Measurements from ENCODE around the gene ABR.
A peak's percentile ranks its signal among the peaks of the same experiment; 100 is the strongest.

ABR gene

GRCh38 chr17:1196946-1197345, 17.2 kb upstream of the ABR start:
- no peaks in the 10 kb centered on the region for H3K27me3 ChIP-seq (ENCODE audit: insufficient read depth, low read length, poor library complexity)
- no peaks in the 10 kb centered on the region for H3K36me3 ChIP-seq (ENCODE audit: insufficient read depth, low read length)
- H3K4me1 ChIP-seq (ENCODE audit: insufficient read depth, low read length), result peaks cover 30% of the 10 kb centered on the region
- H4K20me1 ChIP-seq (ENCODE audit: insufficient read depth, low read length), result 0 out of 2 replicates have a peak, but pooled peaks cover 3% of the 10 kb centered on the region
- H3K79me2 ChIP-seq (ENCODE audit: insufficient read depth, low read length), result no peaks in the 10 kb centered on the region
- DNase-seq, result no peak
- no peaks in the 10 kb centered on the region for H3K9me3 ChIP-seq (ENCODE audit: insufficient read depth, low read length, severe bottlenecking)
- TF ChIP-seq CTCF (IDR thresholded peaks at IDR 0.05; ENCODE audit: borderline replicate concordance, extremely low read depth, low read length, poor library complexity, severe bottlenecking) (no peak), EZH2 (IDR thresholded peaks at IDR 0.05; ENCODE audit: borderline replicate concordance, low read depth, low read length, severe bottlenecking) (no peak)
- ATAC-seq (ENCODE audit: insufficient read depth, low read depth), result no peak
- H3K4me2 ChIP-seq (ENCODE audit: insufficient read depth, low read length), result peak overlapping the region; percentile 57
- peak overlapping the region in 1 of 2 experiments; percentile 23; a peak in 1 of 4 replicates for H3K4me3 ChIP-seq (ENCODE audit: low read depth in 1 of 2, low read length in 2 of 2)
- H3K27ac ChIP-seq (ENCODE audit: low read length), result peak overlapping the region; percentile 76
- peak overlapping the region; percentile 9; the same call in 1 of the 2 replicates for H3K9ac ChIP-seq (ENCODE audit: low read depth, low read length)
- H2AFZ ChIP-seq (ENCODE audit: low read depth, low read length), result no peak overlapping the region

- ATAC-seq (ENCODE audit: insufficient read depth, low read depth) (no peak), DNase-seq (no peak)
Measured at GRCh38 chr17:1192911-1193699, 13.3 kb upstream of the ABR start.

GRCh38 chr17:1190751-1191331, 11.1 kb upstream of the ABR start:
- DNase-seq, result no peak
- TF ChIP-seq CTCF (IDR thresholded peaks at IDR 0.05; ENCODE audit: borderline replicate concordance, extremely low read depth, low read length, poor library complexity, severe bottlenecking), result no peak
- TF ChIP-seq EZH2 (IDR thresholded peaks at IDR 0.05; ENCODE audit: borderline replicate concordance, low read depth, low read length, severe bottlenecking), result no peak
- H3K27me3 ChIP-seq (ENCODE audit: insufficient read depth, low read length, poor library complexity), result peaks cover 5% of the 10 kb centered on the region
- no peak overlapping the region for H3K9ac ChIP-seq (ENCODE audit: low read depth, low read length)
- H2AFZ ChIP-seq (ENCODE audit: low read depth, low read length), result no peak overlapping the region
- no peaks in the 10 kb centered on the region for H3K9me3 ChIP-seq (ENCODE audit: insufficient read depth, low read length, severe bottlenecking)
- peaks cover 5% of the 10 kb centered on the region; the same call in 1 of the 2 replicates for H4K20me1 ChIP-seq (ENCODE audit: insufficient read depth, low read length)
- no peak overlapping the region for H3K4me3 ChIP-seq (ENCODE audit: low read depth in 1 of 2, low read length in 2 of 2)
- H3K4me2 ChIP-seq (ENCODE audit: insufficient read depth, low read length), result no peak overlapping the region
- no peak for ATAC-seq (ENCODE audit: insufficient read depth, low read depth)
- H3K36me3 ChIP-seq (ENCODE audit: insufficient read depth, low read length), result no peaks in the 10 kb centered on the region
- H3K4me1 ChIP-seq (ENCODE audit: insufficient read depth, low read length), result no peaks in the 10 kb centered on the region
- no peaks in the 10 kb centered on the region for H3K79me2 ChIP-seq (ENCODE audit: insufficient read depth, low read length)
- no peak overlapping the region for H3K27ac ChIP-seq (ENCODE audit: low read length)

More at GRCh38 chr17:1192911-1193699, 13.3 kb upstream of the ABR start:
- Histone ChIP-seq H3K4me3 (ENCODE audit: low read depth in 1 of 2, low read length in 2 of 2) (no peak overlapping the region), H3K9me3 (ENCODE audit: insufficient read depth, low read length, severe bottlenecking) (no peaks in the 10 kb centered on the region), H4K20me1 (ENCODE audit: insufficient read depth, low read length) (0 out of 2 replicates have a peak, but pooled peaks cover 3% of the 10 kb centered on the region), H3K36me3 (ENCODE audit: insufficient read depth, low read length) (no peaks in the 10 kb centered on the region), H3K27ac (ENCODE audit: low read length) (no peak overlapping the region), H3K4me1 (ENCODE audit: insufficient read depth, low read length) (peaks cover 18% of the 10 kb centered on the region), H3K9ac (ENCODE audit: low read depth, low read length) (no peak overlapping the region), H2AFZ (ENCODE audit: low read depth, low read length) (no peak overlapping the region), H3K27me3 (ENCODE audit: insufficient read depth, low read length, poor library complexity) (peaks cover 5% of the 10 kb centered on the region), H3K79me2 (ENCODE audit: insufficient read depth, low read length) (no peaks in the 10 kb centered on the region), H3K4me2 (ENCODE audit: insufficient read depth, low read length) (no peak overlapping the region)
- TF ChIP-seq EZH2 (IDR thresholded peaks at IDR 0.05; ENCODE audit: borderline replicate concordance, low read depth, low read length, severe bottlenecking) (no peak), CTCF (IDR thresholded peaks at IDR 0.05; ENCODE audit: borderline replicate concordance, extremely low read depth, low read length, poor library complexity, severe bottlenecking) (no peak)

Data from DND-41 (cell line).